Testis (tissue), 3 donors: ENCODE data around the gene MS4A10. TPM values are rescaled to one million over a fixed set of nuclear protein-coding genes. Genes with fewer than 3 reads are reported as not detected.

Experiments used
- DNase-seq: peaks from one replicate; pipeline ENCODE4 v3.0.0-alpha.2; 2019
- H3K27ac ChIP-seq, 2 donors: fragments of 200-600 bp; sonication (generic); one replicate each; pipeline ENCODE4 v1.5.1; 2019
- H3K27me3 ChIP-seq: fragments of 200-600 bp; sonication (generic); one replicate; pipeline ENCODE4 v1.5.1; 2019
- H3K36me3 ChIP-seq: fragments of 200-600 bp; sonication (generic); one replicate; pipeline ENCODE4 v1.5.1; 2017; ENCODE audit warnings: low read depth; ENCODE audit errors: missing control alignments
- H3K4me1 ChIP-seq: fragments of 200-600 bp; sonication (generic); one replicate; pipeline ENCODE4 v1.5.1; 2019
- H3K4me3 ChIP-seq, 2 donors: fragments of 200-600 bp; sonication (generic); one replicate each; pipeline ENCODE4 v1.5.1; 2017 to 2019
- H3K9me3 ChIP-seq: fragments of 200-600 bp; sonication (generic); one replicate; pipeline ENCODE4 v1.5.1; 2017
- POLR2A ChIP-seq: fragments of 450-650 bp; IDR thresholded peaks from one replicate; pipeline ENCODE4 v1.6.1; 2017; ENCODE audit warnings: antibody characterized with exemption, mild to moderate bottlenecking, moderate library complexity
- WGBS, 2 donors: methylation state at CpG; one replicate each; pipeline ENCODE4 v1.1.5; 2018; 5-methylcytosine and 5-hydroxymethylcytosine counted together
- intact Hi-C: fragments of 100-400 bp; cut with DNase I; formaldehyde crosslinking; loops from one replicate; pipeline ENCODE4 v1.15.1; 2023; ENCODE audit warnings: low total_unique reads
- polyA plus RNA-seq: library from polyadenylated mRNA; stranded (reverse); fragments of 350-450 nt; fragmentation: Illumina TruSeq; extraction: RNeasy Lipid Tissue Mini Kit (QIAGEN cat#74804); gene quantifications from one replicate; pipeline ENCODE4 v1.2.3, GENCODE V29; 2014; ENCODE audit warnings: low read depth, low replicate concordance; ENCODE audit not compliant: insufficient read depth
- total RNA-seq, 2 donors: library from RNA; depleted of rRNA; stranded (reverse); fragments of >200 nt; gene quantifications; one replicate each; pipeline ENCODE4 v1.2.3, GENCODE V29; 2016
- TF ChIP-seq, protein P1 (sequence below), 3 experiments: fragments of 450-650 bp in 2 of 3; fragments of 200-600 bp in 1 of 3; sonication (generic) in 1 of 3; IDR thresholded peaks; one replicate each; pipeline ENCODE4 v1.5.1; 2016 to 2019; ENCODE audit warnings: antibody characterized with exemption in 3 of 3, mild to moderate bottlenecking in 2 of 3, moderate library complexity in 1 of 3

MS4A10 gene
- total and polyA plus RNA-seq, 3 donors from 2014 or later, result 0.25 TPM; not detected in 2

GRCh38 chr11:60775420-60775961 is 9.6 kb upstream of the MS4A10 start:
- 5 to 13% methylated on average over 15 of the region's 15 CpGs for WGBS, 2 donors
- TF ChIP-seq, protein P1, sequence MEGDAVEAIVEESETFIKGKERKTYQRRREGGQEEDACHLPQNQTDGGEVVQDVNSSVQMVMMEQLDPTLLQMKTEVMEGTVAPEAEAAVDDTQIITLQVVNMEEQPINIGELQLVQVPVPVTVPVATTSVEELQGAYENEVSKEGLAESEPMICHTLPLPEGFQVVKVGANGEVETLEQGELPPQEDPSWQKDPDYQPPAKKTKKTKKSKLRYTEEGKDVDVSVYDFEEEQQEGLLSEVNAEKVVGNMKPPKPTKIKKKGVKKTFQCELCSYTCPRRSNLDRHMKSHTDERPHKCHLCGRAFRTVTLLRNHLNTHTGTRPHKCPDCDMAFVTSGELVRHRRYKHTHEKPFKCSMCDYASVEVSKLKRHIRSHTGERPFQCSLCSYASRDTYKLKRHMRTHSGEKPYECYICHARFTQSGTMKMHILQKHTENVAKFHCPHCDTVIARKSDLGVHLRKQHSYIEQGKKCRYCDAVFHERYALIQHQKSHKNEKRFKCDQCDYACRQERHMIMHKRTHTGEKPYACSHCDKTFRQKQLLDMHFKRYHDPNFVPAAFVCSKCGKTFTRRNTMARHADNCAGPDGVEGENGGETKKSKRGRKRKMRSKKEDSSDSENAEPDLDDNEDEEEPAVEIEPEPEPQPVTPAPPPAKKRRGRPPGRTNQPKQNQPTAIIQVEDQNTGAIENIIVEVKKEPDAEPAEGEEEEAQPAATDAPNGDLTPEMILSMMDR (IDR thresholded peaks at IDR 0.05), result peak; percentile 91 to 95 (median 94)
- TF ChIP-seq POLR2A, result no peak
- intact Hi-C loops, result no loop called here
- H3K9me3 ChIP-seq, result no peaks in the 10 kb centered on the region
- no peak overlapping the region for H3K27ac ChIP-seq
- DNase-seq, result peak; percentile 95
- no peaks in the 10 kb centered on the region for H3K27me3 ChIP-seq
- H3K36me3 ChIP-seq, result no peaks in the 10 kb centered on the region
- H3K4me1 ChIP-seq, result peaks cover 12% of the 10 kb centered on the region
- no peak overlapping the region for H3K4me3 ChIP-seq

DNA sequence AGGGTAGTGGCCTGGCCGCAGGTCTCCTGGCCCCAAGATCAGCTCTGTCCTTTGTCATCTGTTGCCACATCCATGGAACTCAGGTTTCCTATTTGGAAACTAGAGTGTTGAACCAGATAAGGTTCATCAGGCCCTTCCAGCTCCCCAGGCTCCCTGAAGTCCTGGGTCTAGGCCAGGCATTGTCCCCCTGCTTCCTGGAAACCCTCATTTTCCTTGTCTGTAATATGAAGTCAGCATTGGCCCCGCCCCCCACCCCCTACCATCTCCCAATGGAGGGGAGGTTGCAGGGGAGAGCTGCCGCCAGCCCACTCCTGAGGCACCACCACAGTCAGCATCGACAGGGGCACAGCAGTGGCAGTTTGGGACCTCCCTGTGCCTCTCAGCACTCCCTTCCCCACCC is 9.0 kb upstream of the MS4A10 start:
- TF ChIP-seq, protein P1 (IDR thresholded peaks at IDR 0.05), result no peak
- no peak for TF ChIP-seq POLR2A
- intact Hi-C loops, result no loop called here

DNA sequence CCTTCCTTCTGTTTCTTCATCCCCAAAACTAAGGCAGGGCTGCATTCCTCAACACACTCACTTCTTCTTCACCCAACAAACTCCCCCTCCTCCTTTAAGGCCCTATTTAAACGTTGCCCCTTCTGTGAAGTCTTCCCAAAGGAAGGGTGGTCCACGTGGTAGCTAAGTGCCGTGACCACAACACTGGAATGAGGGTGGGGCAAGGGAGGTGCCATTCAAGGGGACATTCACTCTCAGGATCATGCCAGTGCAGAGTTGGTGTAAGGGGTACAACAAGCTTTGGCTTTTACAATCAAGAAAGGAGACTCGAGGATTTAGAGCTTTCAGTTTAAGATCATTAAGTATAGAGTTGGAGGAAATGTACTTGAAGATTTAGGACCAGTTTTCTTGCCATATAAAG is 8.0 kb upstream of the MS4A10 start:
- Histone ChIP-seq H3K27me3 (no peaks in the 10 kb centered on the region), H3K4me3 (no peak overlapping the region), H3K9me3 (no peaks in the 10 kb centered on the region), H3K27ac (no peak overlapping the region), H3K36me3 (no peaks in the 10 kb centered on the region), H3K4me1 (peaks cover 12% of the 10 kb centered on the region)
- no peak for DNase-seq
- TF ChIP-seq POLR2A, result no peak
- TF ChIP-seq, protein P1 (IDR thresholded peaks at IDR 0.05), result no peak
- intact Hi-C loops, result no loop called here
- 74 to 75% methylated on average over 4 of the region's 4 CpGs for WGBS, 2 donors

More for the DNA sequence above, 9.0 kb upstream of the MS4A10 start:
- no peaks in the 10 kb centered on the region for H3K27me3 ChIP-seq
- no peak overlapping the region for H3K27ac ChIP-seq
- WGBS, 2 donors, result 71 to 90% methylated on average over 4 of the region's 4 CpGs
- H3K4me3 ChIP-seq, result no peak overlapping the region
- peaks cover 12% of the 10 kb centered on the region for H3K4me1 ChIP-seq
- no peaks in the 10 kb centered on the region for H3K9me3 ChIP-seq
- no peaks in the 10 kb centered on the region for H3K36me3 ChIP-seq
- no peak for DNase-seq

GRCh38 chr11:60777572-60777971 is 7.6 kb upstream of the MS4A10 start:
- TF ChIP-seq, protein P1 (IDR thresholded peaks at IDR 0.05), result no peak
- no peak for TF ChIP-seq POLR2A
- DNase-seq, result no peak
- Histone ChIP-seq H3K4me1 (peaks cover 12% of the 10 kb centered on the region), H3K4me3 (no peak overlapping the region), H3K27ac (no peak overlapping the region), H3K36me3 (no peaks in the 10 kb centered on the region), H3K27me3 (no peaks in the 10 kb centered on the region), H3K9me3 (no peaks in the 10 kb centered on the region)
- 36 to 41% methylated on average over 2 of the region's 2 CpGs for WGBS, 2 donors
- intact Hi-C loops, result no loop called here

GRCh38 chr11:60780065-60780464 is 5.1 kb upstream of the MS4A10 start:
- no peak for TF ChIP-seq POLR2A
- TF ChIP-seq, protein P1 (IDR thresholded peaks at IDR 0.05), result no peak
- no peak for DNase-seq
- intact Hi-C loops, result no loop called here
- H3K4me1 ChIP-seq, result peaks cover 6% of the 10 kb centered on the region
- no peaks in the 10 kb centered on the region for H3K27me3 ChIP-seq
- 95 to 98% methylated on average over 2 of the region's 2 CpGs for WGBS, 2 donors
- no peak overlapping the region for H3K27ac ChIP-seq
- H3K36me3 ChIP-seq, result no peaks in the 10 kb centered on the region
- H3K4me3 ChIP-seq, result no peak overlapping the region
- H3K9me3 ChIP-seq, result no peaks in the 10 kb centered on the region
